Loucy (cell line): ENCODE data around the gene VAV2.
A peak's percentile ranks its signal among the peaks of the same experiment; 100 is the strongest.

Experiments used
- H2AFZ ChIP-seq: fragments of 200-600 bp; sonication (generic); 2 replicates; pipeline ENCODE4 v1.6.0; 2016; ENCODE audit warnings: antibody characterized with exemption, mild to moderate bottlenecking, low read length, moderate library complexity
- H3F3A ChIP-seq: fragments of 200-600 bp; 2 replicates; pipeline ENCODE4 v1.6.0; 2016; ENCODE audit warnings: antibody characterized with exemption, low read depth, mild to moderate bottlenecking
- H3K27me3 ChIP-seq: fragments of 200-600 bp; sonication (generic); 2 replicates; pipeline ENCODE4 v1.6.1; 2014; ENCODE audit warnings: low read length, mild to moderate bottlenecking; ENCODE audit not compliant: insufficient read depth, poor library complexity, severe bottlenecking
- H3K36me3 ChIP-seq: fragments of 200-600 bp; sonication (generic); 2 replicates; pipeline ENCODE4 v1.6.1; 2016; ENCODE audit warnings: low read length; ENCODE audit not compliant: insufficient read depth
- H3K4me1 ChIP-seq: fragments of 200-600 bp; sonication (generic); 2 replicates; pipeline ENCODE4 v1.5.1; 2014; ENCODE audit warnings: low read length, mild to moderate bottlenecking; ENCODE audit not compliant: insufficient read depth, poor library complexity, severe bottlenecking
- H3K4me2 ChIP-seq: fragments of 200-600 bp; sonication (generic); 2 replicates; pipeline ENCODE4 v1.6.0; 2014; ENCODE audit warnings: antibody characterized with exemption, low read length, low read depth, mild to moderate bottlenecking; ENCODE audit not compliant: poor library complexity, severe bottlenecking
- H3K4me3 ChIP-seq: fragments of 200-600 bp; sonication (generic); 2 replicates; pipeline ENCODE4 v1.5.1; 2014; ENCODE audit warnings: low read length, mild to moderate bottlenecking, mixed read lengths; ENCODE audit not compliant: poor library complexity, severe bottlenecking
- H3K79me2 ChIP-seq: fragments of 200-600 bp; sonication (generic); 2 replicates; pipeline ENCODE4 v1.6.1; 2014; ENCODE audit warnings: low read length; ENCODE audit not compliant: insufficient read depth
- H3K9ac ChIP-seq: fragments of 200-600 bp; sonication (generic); 2 replicates; pipeline ENCODE4 v1.6.0; 2014; ENCODE audit warnings: mild to moderate bottlenecking, low read depth, low read length, moderate library complexity; ENCODE audit not compliant: poor library complexity, severe bottlenecking
- H3K9me2 ChIP-seq: fragments of 200-600 bp; sonication (generic); replicated peaks from 2 replicates; pipeline ENCODE4 v1.6.1; 2016; ENCODE audit warnings: low read depth, low read length, mixed read lengths
- H3K9me3 ChIP-seq: fragments of 200-600 bp; sonication (generic); 2 replicates; pipeline ENCODE4 v1.6.1; 2014; ENCODE audit warnings: mild to moderate bottlenecking, antibody characterized with exemption, low read length, low read depth; ENCODE audit not compliant: insufficient read depth
- H4K20me1 ChIP-seq: fragments of 200-600 bp; sonication (generic); 2 replicates; pipeline ENCODE4 v1.6.0; 2014; ENCODE audit warnings: antibody characterized with exemption, low read length, mild to moderate bottlenecking; ENCODE audit not compliant: insufficient read depth, poor library complexity, severe bottlenecking
- EZH2phosphoT487 ChIP-seq: fragments of 200-600 bp; IDR thresholded peaks from 2 replicates; pipeline ENCODE4 v1.6.1; 2018; ENCODE audit warnings: antibody characterized with exemption, mild to moderate bottlenecking, moderate library complexity, borderline replicate concordance
- TF ChIP-seq, protein P1 (sequence below): fragments of 200-600 bp; sonication (generic); conservative IDR thresholded peaks from 2 replicates; pipeline ENCODE4 v1.5.1; 2014; ENCODE audit warnings: mild to moderate bottlenecking, antibody characterized with exemption, low read length

The VAV2 gene

GRCh38 chr9:133968428-133968827 is 23.7 kb downstream of the VAV2 start:
- Histone ChIP-seq H3K9ac (no peak overlapping the region), H3K27me3 (no peaks in the 10 kb centered on the region), H3K79me2 (peaks cover 62% of the 10 kb centered on the region), H2AFZ (no peak overlapping the region), H3F3A (no peaks in the 10 kb centered on the region), H3K36me3 (no peaks in the 10 kb centered on the region), H3K9me2 (no peaks in the 10 kb centered on the region), H3K9me3 (peaks cover 5% of the 10 kb centered on the region), H3K4me3 (no peak overlapping the region), H3K4me2 (no peak overlapping the region), H3K4me1 (peaks cover 5% of the 10 kb centered on the region), H4K20me1 (peaks cover 27% of the 10 kb centered on the region)
- TF ChIP-seq, protein P1, sequence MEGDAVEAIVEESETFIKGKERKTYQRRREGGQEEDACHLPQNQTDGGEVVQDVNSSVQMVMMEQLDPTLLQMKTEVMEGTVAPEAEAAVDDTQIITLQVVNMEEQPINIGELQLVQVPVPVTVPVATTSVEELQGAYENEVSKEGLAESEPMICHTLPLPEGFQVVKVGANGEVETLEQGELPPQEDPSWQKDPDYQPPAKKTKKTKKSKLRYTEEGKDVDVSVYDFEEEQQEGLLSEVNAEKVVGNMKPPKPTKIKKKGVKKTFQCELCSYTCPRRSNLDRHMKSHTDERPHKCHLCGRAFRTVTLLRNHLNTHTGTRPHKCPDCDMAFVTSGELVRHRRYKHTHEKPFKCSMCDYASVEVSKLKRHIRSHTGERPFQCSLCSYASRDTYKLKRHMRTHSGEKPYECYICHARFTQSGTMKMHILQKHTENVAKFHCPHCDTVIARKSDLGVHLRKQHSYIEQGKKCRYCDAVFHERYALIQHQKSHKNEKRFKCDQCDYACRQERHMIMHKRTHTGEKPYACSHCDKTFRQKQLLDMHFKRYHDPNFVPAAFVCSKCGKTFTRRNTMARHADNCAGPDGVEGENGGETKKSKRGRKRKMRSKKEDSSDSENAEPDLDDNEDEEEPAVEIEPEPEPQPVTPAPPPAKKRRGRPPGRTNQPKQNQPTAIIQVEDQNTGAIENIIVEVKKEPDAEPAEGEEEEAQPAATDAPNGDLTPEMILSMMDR, result no peak
- TF ChIP-seq EZH2phosphoT487, result no peak

DNA sequence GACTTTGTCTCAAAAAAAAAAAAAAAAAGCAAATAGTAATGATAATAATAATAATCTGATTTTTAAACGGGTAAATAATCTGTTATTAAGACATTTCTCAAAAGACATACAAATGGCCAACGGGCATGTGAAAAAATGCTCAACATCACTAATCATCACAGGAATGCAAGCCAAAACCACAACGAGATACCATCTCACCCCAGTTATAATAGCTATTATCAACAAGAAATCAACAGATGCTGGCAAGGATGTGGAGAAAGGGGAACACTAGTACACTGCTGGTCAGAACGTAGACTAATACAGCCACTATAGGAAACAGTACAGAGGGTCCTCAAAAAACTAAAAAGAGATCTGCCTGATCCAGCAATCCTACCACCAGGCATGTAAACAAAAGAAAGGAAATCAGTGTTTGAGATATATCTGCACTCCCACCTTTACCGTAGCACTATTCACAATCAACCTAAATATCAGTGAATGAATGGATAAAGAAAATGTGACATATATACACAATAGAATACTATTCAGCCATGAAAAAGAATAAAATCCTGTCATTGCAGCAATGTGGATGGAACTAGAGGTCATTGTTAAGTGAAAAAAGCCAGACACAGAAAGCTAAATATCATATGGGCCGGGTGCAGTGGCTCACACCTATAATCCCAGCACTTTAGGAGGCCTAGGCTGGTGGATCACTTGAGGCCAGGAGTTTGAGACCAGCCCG is 24.9 kb downstream of the VAV2 start:
- H3K79me2 ChIP-seq, result peaks cover 62% of the 10 kb centered on the region
- TF ChIP-seq EZH2phosphoT487, result no peak
- TF ChIP-seq, protein P1, result no peak

DNA sequence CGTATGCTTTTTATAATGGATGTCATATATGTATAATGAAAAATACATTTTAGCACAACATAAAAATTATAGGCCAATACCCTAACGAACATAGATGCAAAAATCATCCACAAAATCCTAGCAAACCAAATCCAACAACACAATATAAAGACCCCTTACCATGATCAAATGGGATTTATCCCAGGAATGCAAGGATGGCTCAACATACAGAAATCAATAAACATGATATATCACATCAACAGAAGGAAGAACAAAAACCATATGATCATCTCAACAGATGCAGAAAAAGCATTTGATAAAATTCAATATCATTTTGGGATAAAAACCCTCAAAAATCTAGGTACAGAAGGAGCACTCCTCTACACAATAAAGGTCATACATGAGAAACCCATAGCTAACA is 27.7 kb downstream of the VAV2 start:
- H2AFZ ChIP-seq, result no peak overlapping the region
- H3K36me3 ChIP-seq, result no peaks in the 10 kb centered on the region
- H3F3A ChIP-seq, result no peaks in the 10 kb centered on the region
- H3K9me3 ChIP-seq, result peaks cover 5% of the 10 kb centered on the region
- H3K9ac ChIP-seq, result no peak overlapping the region
- H4K20me1 ChIP-seq, result peaks cover 13% of the 10 kb centered on the region
- no peak overlapping the region for H3K4me2 ChIP-seq
- no peak for TF ChIP-seq EZH2phosphoT487
- TF ChIP-seq, protein P1, result no peak
- no peak overlapping the region for H3K4me3 ChIP-seq
- peaks cover 51% of the 10 kb centered on the region for H3K79me2 ChIP-seq
- H3K4me1 ChIP-seq, result peaks cover 5% of the 10 kb centered on the region
- no peaks in the 10 kb centered on the region for H3K27me3 ChIP-seq
- H3K9me2 ChIP-seq, result no peaks in the 10 kb centered on the region

More for the DNA sequence above, 24.9 kb downstream of the VAV2 start:
- H3K4me1 ChIP-seq, result peaks cover 5% of the 10 kb centered on the region
- peaks cover 5% of the 10 kb centered on the region for H3K9me3 ChIP-seq
- no peaks in the 10 kb centered on the region for H3F3A ChIP-seq
- no peak overlapping the region for H3K4me3 ChIP-seq
- H3K9ac ChIP-seq, result no peak overlapping the region
- no peaks in the 10 kb centered on the region for H3K27me3 ChIP-seq
- H3K36me3 ChIP-seq, result no peaks in the 10 kb centered on the region
- H3K9me2 ChIP-seq, result no peaks in the 10 kb centered on the region
- H3K4me2 ChIP-seq, result peak overlapping the region; percentile 23
- H2AFZ ChIP-seq, result no peak overlapping the region
- peaks cover 20% of the 10 kb centered on the region for H4K20me1 ChIP-seq
